Psoas muscle (tissue), 8 donors: Measurements from ENCODE around the gene PRSS57. TPM values are rescaled to one million over a fixed set of nuclear protein-coding genes. Genes with fewer than 3 reads are reported as not detected.

ENCODE experiments used
- ATAC-seq, 4 donors: fragments of 200-7000 bp; cut with Tn5 transposase; one replicate each; pipeline ENCODE4 v1.9.1; 2020; ENCODE audit warnings: moderate library complexity in 3 of 4, mild to moderate bottlenecking in 2 of 4
- DNase-seq, 2 donors: peaks; one replicate each; pipeline ENCODE4 v3.0.0-alpha.2; 2020
- H3K27ac ChIP-seq: fragments of 200-600 bp; one replicate; pipeline ENCODE4 v1.8.0; 2022
- H3K27me3 ChIP-seq, 3 donors: fragments of 200-600 bp in 1 of 3; one replicate each; pipeline versions ENCODE4 v1.6.1 to v1.8.0; 2013 to 2022; ENCODE audit warnings: low read length in 2 of 3, mild to moderate bottlenecking in 2 of 3, moderate library complexity in 1 of 3; ENCODE audit not compliant: insufficient read depth in 3 of 3
- H3K36me3 ChIP-seq, 2 donors: fragments of 200-600 bp in 1 of 2; one replicate each; pipeline versions ENCODE4 v1.6.1 to v1.8.0; 2013 to 2022; ENCODE audit warnings: low read depth in 1 of 2, mild to moderate bottlenecking in 1 of 2, moderate library complexity in 1 of 2; ENCODE audit not compliant: insufficient read depth in 1 of 2
- H3K4me1 ChIP-seq: fragments of 200-600 bp; one replicate; pipeline ENCODE4 v1.8.0; 2022
- H3K4me3 ChIP-seq: fragments of 200-600 bp; one replicate; pipeline ENCODE4 v1.8.0; 2022; ENCODE audit warnings: mild to moderate bottlenecking
- H3K9me3 ChIP-seq: fragments of 200-600 bp; one replicate; pipeline ENCODE4 v1.8.0; 2022
- CTCF ChIP-seq: fragments of 200-600 bp; IDR thresholded peaks from one replicate; pipeline ENCODE4 v1.8.0; 2022; ENCODE audit warnings: antibody characterized with exemption
- WGBS, 3 donors: extraction: QIAGEN DNeasy Blood & Tissue Kit; methylation state at CpG; one replicate each; pipeline versions ENCODE4 v1.1.6 to v1.1.7; 2013; 5-methylcytosine and 5-hydroxymethylcytosine counted together
- intact Hi-C, 2 donors: fragments of 100-400 bp; cut with DNase I; formaldehyde crosslinking; loops; one replicate each; pipeline versions ENCODE4 v1.11.0 to v1.14.2; 2022
- polyA plus RNA-seq, 3 donors: library from polyadenylated mRNA; stranded (reverse); fragments of 200-250 nt; gene quantifications; one replicate each; pipeline ENCODE4 v1.2.3, GENCODE V29; 2013
- total RNA-seq, 4 donors: library from RNA; stranded (reverse); fragmentation: NEBNext Ultra II Directional in 2 of 4; extraction: Animal tissue kit (Norgen Biotek cat#: 25700) in 2 of 4; gene quantifications; one replicate each; pipeline versions ENCODE4 v1.2.1 to v1.2.4, GENCODE V29; 2021 to 2023
- donor health status: healthy with polysubstance abuse.
- donor health status: DM: no; HTN: no; CAD: no; lungs with moderate emphysema.
- donor health status: Bipolar disorder and iron deficiency.
- donor health status: healthy.
- donor health status: DM: yes; HTN: yes; CAD: no.
- donor health status: DM: no; HTN: no; CAD: no.
- donor health status: DM: no; HTN: no; CAD: no.
- donor health status: DM: yes; HTN: yes; CAD: no.

The PRSS57 gene
- total and polyA plus RNA-seq, 7 donors: 0.05 to 0.25 TPM; not detected in 5

- intact Hi-C loops: no loop called here
- no peaks in the 10 kb centered on the region for H3K9me3 ChIP-seq
- ATAC-seq (no peak), DNase-seq (no peak)
- H3K4me1 ChIP-seq: peaks cover 1% of the 10 kb centered on the region
- 88 to 93% (median 89%) methylated on average over 23 to 24 of the region's 24 CpGs for WGBS, 3 donors
- no peak overlapping the region for H3K4me3 ChIP-seq
- H3K27ac ChIP-seq: no peak overlapping the region
- TF ChIP-seq CTCF: no peak
- H3K27me3 ChIP-seq: no peaks in the 10 kb centered on the region
- peaks cover 5 to 63% of the 10 kb centered on the region in 2 donors for H3K36me3 ChIP-seq
Observed at GRCh38 chr19:651991-652390, 43.3 kb downstream of the PRSS57 start.

- WGBS, 3 donors: 91 to 94% (median 94%) methylated on average over 55 to 58 of the region's 58 CpGs
- Histone ChIP-seq H3K9me3 (no peaks in the 10 kb centered on the region), H3K4me1 (no peaks in the 10 kb centered on the region), H3K36me3 (peaks cover 7 to 70% of the 10 kb centered on the region in 2 donors), H3K27me3 (no peaks in the 10 kb centered on the region), H3K4me3 (no peak overlapping the region), H3K27ac (no peak overlapping the region)
- DNase-seq (no peak), ATAC-seq (no peak)
- intact Hi-C loops: no loop called here
- TF ChIP-seq CTCF: no peak
Observed at GRCh38 chr19:651114-651818, 44.0 kb downstream of the PRSS57 start.

- Histone ChIP-seq H3K9me3 (no peaks in the 10 kb centered on the region), H3K4me3 (no peak overlapping the region), H3K27ac (no peak overlapping the region), H3K4me1 (no peaks in the 10 kb centered on the region), H3K27me3 (no peaks in the 10 kb centered on the region), H3K36me3 (peaks cover 7 to 71% of the 10 kb centered on the region in 2 donors)
- TF ChIP-seq CTCF: no peak
- intact Hi-C loops: no loop called here
- ATAC-seq (no peak), DNase-seq (no peak)
- 94 to 95% (median 94%) methylated on average over 11 of the region's 11 CpGs for WGBS, 3 donors
Observed at GRCh38 chr19:650121-650520, 45.1 kb downstream of the PRSS57 start.

GRCh38 chr19:648904-649801 is 46.1 kb downstream of the PRSS57 start:
- ATAC-seq: no peak
- intact Hi-C loops: no loop called here
- WGBS, 3 donors: 90 to 94% (median 92%) methylated on average over 44 to 53 of the region's 53 CpGs
- Histone ChIP-seq H3K27ac (no peak overlapping the region), H3K4me1 (no peaks in the 10 kb centered on the region), H3K4me3 (no peak overlapping the region), H3K36me3 (peaks cover 8 to 74% of the 10 kb centered on the region in 2 donors), H3K9me3 (no peaks in the 10 kb centered on the region), H3K27me3 (no peaks in the 10 kb centered on the region)
- no peak for TF ChIP-seq CTCF
- DNase-seq: no peak
